Measurements from ENCODE around the gene SUDS3.

DNA sequence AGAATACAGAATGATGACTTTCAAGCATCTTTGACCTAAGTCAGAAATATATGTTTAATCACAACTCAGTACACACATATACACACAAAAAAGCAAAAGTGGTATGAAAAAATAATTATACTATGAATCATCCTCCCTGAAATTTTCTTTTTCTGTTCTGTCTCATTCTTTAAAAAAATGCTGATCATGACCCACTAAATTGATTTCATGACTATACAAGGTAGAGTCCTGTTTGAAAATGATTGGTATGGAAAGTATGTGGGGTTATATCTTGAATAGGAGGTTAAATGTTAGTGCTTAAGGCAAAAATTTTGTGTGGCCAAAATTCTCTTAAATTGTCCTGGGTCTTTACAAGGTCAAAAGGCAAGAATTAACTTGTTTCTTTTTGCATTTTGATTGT lies 80.4 kb downstream of the SUDS3 start:
- TF ChIP-seq POLR2A (IDR thresholded peaks at IDR 0.05) = no peak
- TF ChIP-seq, protein P1, sequence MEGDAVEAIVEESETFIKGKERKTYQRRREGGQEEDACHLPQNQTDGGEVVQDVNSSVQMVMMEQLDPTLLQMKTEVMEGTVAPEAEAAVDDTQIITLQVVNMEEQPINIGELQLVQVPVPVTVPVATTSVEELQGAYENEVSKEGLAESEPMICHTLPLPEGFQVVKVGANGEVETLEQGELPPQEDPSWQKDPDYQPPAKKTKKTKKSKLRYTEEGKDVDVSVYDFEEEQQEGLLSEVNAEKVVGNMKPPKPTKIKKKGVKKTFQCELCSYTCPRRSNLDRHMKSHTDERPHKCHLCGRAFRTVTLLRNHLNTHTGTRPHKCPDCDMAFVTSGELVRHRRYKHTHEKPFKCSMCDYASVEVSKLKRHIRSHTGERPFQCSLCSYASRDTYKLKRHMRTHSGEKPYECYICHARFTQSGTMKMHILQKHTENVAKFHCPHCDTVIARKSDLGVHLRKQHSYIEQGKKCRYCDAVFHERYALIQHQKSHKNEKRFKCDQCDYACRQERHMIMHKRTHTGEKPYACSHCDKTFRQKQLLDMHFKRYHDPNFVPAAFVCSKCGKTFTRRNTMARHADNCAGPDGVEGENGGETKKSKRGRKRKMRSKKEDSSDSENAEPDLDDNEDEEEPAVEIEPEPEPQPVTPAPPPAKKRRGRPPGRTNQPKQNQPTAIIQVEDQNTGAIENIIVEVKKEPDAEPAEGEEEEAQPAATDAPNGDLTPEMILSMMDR (IDR thresholded peaks at IDR 0.05) = no peak

Measured in suprapubic skin (tissue), 3 donors.